Heart left ventricle (tissue), 13 donors: ENCODE results near the gene IL36B.

Source experiments
- CTCF ChIP-seq, 12 donors: fragments of 200-600 bp; sonication (generic) in 4 of 12; IDR thresholded peaks; one replicate each; pipeline versions ENCODE4 v1.5.0 to v1.8.0; 2018 to 2022; ENCODE audit warnings: antibody characterized with exemption in 12 of 12, mild to moderate bottlenecking in 5 of 12
- POLR2A ChIP-seq, 2 donors: fragments of 450-650 bp; IDR thresholded peaks; one replicate each; pipeline ENCODE4 v1.6.1; 2017; ENCODE audit warnings: antibody characterized with exemption in 2 of 2, mild to moderate bottlenecking in 2 of 2, moderate library complexity in 2 of 2
- donor health status: ischemic (EF 13 %, LVEDD 7.1; RV severe dilation, severe dysfunction).
- donor health status: DM: no; HTN: yes; CAD: no.
- donor health status: DM: no; HTN: no; CAD: no.
- donor health status: ischemic (EF 25% LVEDD 6.9; RV normal size, moderate dysfunction).
- donor health status: ischemic (EF 25% LVEDD 5.7; RV mildly dilated, moderate dysfunction).
- donor health status: ischemic (EF 35%, LVEDD 5.7; RV mildly dilated, moderate dysfunction).
- donor health status: nonischemic (EF 11% LVEDD 7.7; RV severe dilation, severe dysfunction).
- donor health status: DM: yes; HTN: yes; CAD: no.
- donor health status: PGD.
- donor health status: ischemic (EF 29% LVEDD 5.4; RV normal size, mild dysfunction).
- donor health status: nonischemic (EF 23%, LVEDD 6.1; RV moderate dilation, normal function).

- TF ChIP-seq CTCF (IDR thresholded peaks at IDR 0.05) (no peak), POLR2A (IDR thresholded peaks at IDR 0.05) (no peak)
Observed at GRCh38 chr2:113058411-113058994, 5.8 kb upstream of the IL36B start.
